CD4-positive, alpha-beta T cell (primary cell): ENCODE results near the gene AREG. TPM values are rescaled to one million over a fixed set of nuclear protein-coding genes. Genes with fewer than 3 reads are reported as not detected.

Source experiments
- ATAC-seq: fragments of 200-7000 bp; cut with Tn5 transposase; one replicate; pipeline ENCODE4 v1.10.0; 2022; ENCODE audit warnings: mild to moderate bottlenecking; ENCODE audit not compliant: poor library complexity
- CTCF ChIA-PET: fragments of 350-600 bp; sonication (Branson Sonifier 250); formaldehyde crosslinking; loops from one replicate; lab custom pipeline; 2021; ENCODE audit warnings: antibody characterized with exemption, inconsistent platforms; lab: Charles Lee
- POLR2A ChIA-PET: fragments of 350-600 bp; sonication (Branson Sonifier 250); formaldehyde crosslinking; loops from one replicate; lab custom pipeline; 2021; ENCODE audit warnings: antibody characterized with exemption, inconsistent platforms; lab: Charles Lee
- DNase-seq, 14 experiments: peaks; one replicate each; pipeline ENCODE4 v3.0.0-alpha.2; 2013 to 2020; ENCODE audit warnings: mixed read lengths in 2 of 14
- H3K27ac ChIP-seq, 2 donors: one replicate each; pipeline versions ENCODE4 v1.5.1 to v1.7.0; 2013; ENCODE audit warnings: low read length in 2 of 2, low read depth in 1 of 2, mild to moderate bottlenecking in 1 of 2
- H3K27me3 ChIP-seq, 2 experiments: 1 replicate in 1 of 2; 2 replicates in 1 of 2; pipeline versions ENCODE4 v1.6.1 to v1.7.0; 2013; ENCODE audit warnings: low read length in 2 of 2, control low read depth in 1 of 2, mild to moderate bottlenecking in 1 of 2, moderate library complexity in 1 of 2; ENCODE audit not compliant: insufficient read depth in 2 of 2, control insufficient read depth in 1 of 2
- H3K36me3 ChIP-seq: one replicate; pipeline ENCODE4 v1.6.1; 2013; ENCODE audit warnings: low read length, control low read depth; ENCODE audit not compliant: insufficient read depth
- H3K4me1 ChIP-seq: one replicate; pipeline ENCODE4 v1.6.1; 2013; ENCODE audit warnings: low read length, control low read depth; ENCODE audit not compliant: insufficient read depth
- H3K4me3 ChIP-seq: one replicate; pipeline ENCODE4 v1.5.1; 2013; ENCODE audit warnings: mild to moderate bottlenecking, low read length, moderate library complexity
- H3K9me3 ChIP-seq, 2 experiments: 1 replicate in 1 of 2; 2 replicates in 1 of 2; pipeline versions ENCODE4 v1.6.1 to v1.7.0; 2013; ENCODE audit warnings: low read length in 2 of 2, mild to moderate bottlenecking in 2 of 2, control low read depth in 1 of 2, moderate library complexity in 1 of 2; ENCODE audit not compliant: control insufficient read depth in 1 of 2, insufficient read depth in 1 of 2
- H3K27ac Mint-ChIP-seq: one replicate; pipeline ENCODE4 v1.8.0; 2020; ENCODE audit warnings: mixed read lengths
- H3K27me3 Mint-ChIP-seq: one replicate; pipeline ENCODE4 v1.8.0; 2021; ENCODE audit warnings: mixed read lengths
- H3K36me3 Mint-ChIP-seq: one replicate; pipeline ENCODE4 v1.8.0; 2021; ENCODE audit warnings: low read depth, mixed read lengths
- H3K4me1 Mint-ChIP-seq: one replicate; pipeline ENCODE4 v1.8.0; 2021; ENCODE audit warnings: low read depth, mixed read lengths
- H3K4me3 Mint-ChIP-seq: one replicate; pipeline ENCODE4 v1.8.0; 2020; ENCODE audit warnings: mild to moderate bottlenecking, mixed read lengths
- H3K9me3 Mint-ChIP-seq: one replicate; pipeline ENCODE4 v1.8.0; 2020; ENCODE audit warnings: mixed read lengths
- intact Hi-C, 2 experiments: fragments of 100-400 bp; cut with DNase I in 1 of 2; cut with micrococcal nuclease in 1 of 2; formaldehyde crosslinking; loops; one replicate each; pipeline versions ENCODE4 v1.15.1 to v1.9.0; 2023 to 2025; cut with DNase I, micrococcal nuclease
- total RNA-seq, 174 experiments: library from RNA in 2 of 174; stranded (reverse) in 2 of 174; gene quantifications; one replicate each; pipeline ENCODE4 v1.2.3 and lab custom pipeline; 2021 to 2026
- TF ChIP-seq, protein P1 (sequence below): fragments of 200-600 bp; IDR thresholded peaks from one replicate; pipeline ENCODE4 v1.8.0; 2022; ENCODE audit warnings: antibody characterized with exemption, mild to moderate bottlenecking

AREG gene
- total RNA-seq, 2 experiments from 2014 or later: 57.9 to 63.8 TPM

- no peak overlapping the region for H3K4me3 Mint-ChIP-seq
- no peak for DNase-seq
- Histone ChIP-seq H3K9me3 (no peaks in the 10 kb centered on the region), H3K4me1 (no peaks in the 10 kb centered on the region), H3K27ac (no peak overlapping the region), H3K27me3 (no peaks in the 10 kb centered on the region), H3K4me3 (no peak overlapping the region), H3K36me3 (no peaks in the 10 kb centered on the region)
- no peaks in the 10 kb centered on the region for H3K4me1 Mint-ChIP-seq
- ATAC-seq: no peak
- no peak overlapping the region for H3K27ac Mint-ChIP-seq
- no peaks in the 10 kb centered on the region for H3K9me3 Mint-ChIP-seq
- no peaks in the 10 kb centered on the region for H3K36me3 Mint-ChIP-seq
- intact Hi-C loops: loop anchor here in 1 of 2 experiments (5.0 kb wide), 1 partner anchor 41 kb away; no protein-coding TSS in a partner anchor
- POLR2A ChIA-PET: no interaction called here
- TF ChIP-seq, protein P1, sequence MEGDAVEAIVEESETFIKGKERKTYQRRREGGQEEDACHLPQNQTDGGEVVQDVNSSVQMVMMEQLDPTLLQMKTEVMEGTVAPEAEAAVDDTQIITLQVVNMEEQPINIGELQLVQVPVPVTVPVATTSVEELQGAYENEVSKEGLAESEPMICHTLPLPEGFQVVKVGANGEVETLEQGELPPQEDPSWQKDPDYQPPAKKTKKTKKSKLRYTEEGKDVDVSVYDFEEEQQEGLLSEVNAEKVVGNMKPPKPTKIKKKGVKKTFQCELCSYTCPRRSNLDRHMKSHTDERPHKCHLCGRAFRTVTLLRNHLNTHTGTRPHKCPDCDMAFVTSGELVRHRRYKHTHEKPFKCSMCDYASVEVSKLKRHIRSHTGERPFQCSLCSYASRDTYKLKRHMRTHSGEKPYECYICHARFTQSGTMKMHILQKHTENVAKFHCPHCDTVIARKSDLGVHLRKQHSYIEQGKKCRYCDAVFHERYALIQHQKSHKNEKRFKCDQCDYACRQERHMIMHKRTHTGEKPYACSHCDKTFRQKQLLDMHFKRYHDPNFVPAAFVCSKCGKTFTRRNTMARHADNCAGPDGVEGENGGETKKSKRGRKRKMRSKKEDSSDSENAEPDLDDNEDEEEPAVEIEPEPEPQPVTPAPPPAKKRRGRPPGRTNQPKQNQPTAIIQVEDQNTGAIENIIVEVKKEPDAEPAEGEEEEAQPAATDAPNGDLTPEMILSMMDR: no peak
- CTCF ChIA-PET: no interaction called here
- H3K27me3 Mint-ChIP-seq: peaks cover 20% of the 10 kb centered on the region
Observed at GRCh38 chr4:74420863-74421262, 24.1 kb upstream of the AREG start.

GRCh38 chr4:74423104-74423503 lies 21.8 kb upstream of the AREG start:
- Mint-ChIP-seq H3K36me3 (no peaks in the 10 kb centered on the region), H3K27ac (no peak overlapping the region), H3K4me3 (no peak overlapping the region), H3K4me1 (no peaks in the 10 kb centered on the region), H3K9me3 (no peaks in the 10 kb centered on the region), H3K27me3 (peaks cover 14% of the 10 kb centered on the region)
- H3K4me3 ChIP-seq: no peak overlapping the region
- ATAC-seq (no peak), DNase-seq (no peak)
- ChIA-PET CTCF (no interaction called here), POLR2A (no interaction called here)
- no peaks in the 10 kb centered on the region for H3K27me3 ChIP-seq
- intact Hi-C loops: loop anchor here in 1 of 2 experiments (5.0 kb wide), 1 partner anchor 39 kb away; no protein-coding TSS in a partner anchor
- no peaks in the 10 kb centered on the region for H3K36me3 ChIP-seq
- TF ChIP-seq, protein P1: no peak
- no peaks in the 10 kb centered on the region for H3K9me3 ChIP-seq
- no peak overlapping the region for H3K27ac ChIP-seq
- H3K4me1 ChIP-seq: no peaks in the 10 kb centered on the region

- H3K27ac Mint-ChIP-seq: no peak overlapping the region
- no peaks in the 10 kb centered on the region for H3K9me3 Mint-ChIP-seq
- no peak overlapping the region for H3K4me3 Mint-ChIP-seq
- no peaks in the 10 kb centered on the region for H3K27me3 ChIP-seq
- H3K36me3 Mint-ChIP-seq: no peaks in the 10 kb centered on the region
- no peaks in the 10 kb centered on the region for H3K4me1 ChIP-seq
- no peak for DNase-seq
- no peaks in the 10 kb centered on the region for H3K9me3 ChIP-seq
- intact Hi-C loops: loop anchor here in 1 of 2 experiments (5.0 kb wide), 1 partner anchor 38 kb away; no protein-coding TSS in a partner anchor
- H3K27ac ChIP-seq: no peak overlapping the region
- POLR2A ChIA-PET: no interaction called here
- H3K4me3 ChIP-seq: no peak overlapping the region
- no peaks in the 10 kb centered on the region for H3K4me1 Mint-ChIP-seq
- CTCF ChIA-PET: no interaction called here
- TF ChIP-seq, protein P1: no peak
- no peaks in the 10 kb centered on the region for H3K36me3 ChIP-seq
- no peak for ATAC-seq
- H3K27me3 Mint-ChIP-seq: peaks cover 7% of the 10 kb centered on the region
Observed at GRCh38 chr4:74424111-74424510, 20.8 kb upstream of the AREG start.
